Epidermal melanocyte (primary cell): ENCODE measurements around the gene TBC1D9B.

Source experiments
- DNase-seq: peaks from one replicate; pipeline ENCODE4 v3.0.0; 2011; ENCODE audit warnings: low spot score; ENCODE audit not compliant: insufficient read length

TBC1D9B gene

DNA sequence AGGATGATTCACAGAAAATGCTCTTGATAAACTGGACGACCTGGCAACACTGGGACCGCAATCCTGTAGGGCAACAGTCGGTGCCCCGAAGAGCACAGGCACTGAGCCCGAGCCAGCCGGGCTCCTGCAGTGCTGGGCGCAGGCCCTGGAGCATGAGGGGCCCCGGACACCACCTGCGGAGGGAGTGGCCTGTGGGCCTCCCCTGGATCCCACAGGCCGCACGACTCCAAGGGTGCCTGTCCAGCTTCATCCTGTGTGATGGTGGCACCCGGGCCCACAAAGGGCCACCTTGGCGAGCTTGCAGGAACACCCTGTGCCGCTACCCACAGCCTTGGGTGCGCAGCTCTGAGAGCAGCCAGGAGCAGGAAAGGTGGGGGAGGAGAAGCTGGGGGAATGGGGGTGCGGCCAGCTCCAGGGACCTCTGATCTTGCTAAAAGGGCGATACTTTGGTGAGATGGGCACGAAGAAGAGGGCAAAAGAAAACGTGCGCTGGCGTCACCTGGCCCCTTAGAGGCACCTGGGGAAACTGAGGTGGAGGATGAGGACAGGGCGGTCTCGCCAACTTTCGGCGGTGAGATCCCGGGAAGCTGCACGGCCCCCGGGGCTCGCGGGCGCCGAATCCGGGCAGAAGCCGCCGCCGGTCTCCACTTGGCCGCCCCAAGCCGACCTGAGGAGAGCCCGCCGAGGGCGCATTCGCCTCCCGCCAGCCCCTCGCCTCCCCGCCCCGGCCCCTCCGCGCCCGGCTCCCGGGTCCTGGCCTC, 722 bp downstream of the TBC1D9B start:
- no peak for DNase-seq

DNA sequence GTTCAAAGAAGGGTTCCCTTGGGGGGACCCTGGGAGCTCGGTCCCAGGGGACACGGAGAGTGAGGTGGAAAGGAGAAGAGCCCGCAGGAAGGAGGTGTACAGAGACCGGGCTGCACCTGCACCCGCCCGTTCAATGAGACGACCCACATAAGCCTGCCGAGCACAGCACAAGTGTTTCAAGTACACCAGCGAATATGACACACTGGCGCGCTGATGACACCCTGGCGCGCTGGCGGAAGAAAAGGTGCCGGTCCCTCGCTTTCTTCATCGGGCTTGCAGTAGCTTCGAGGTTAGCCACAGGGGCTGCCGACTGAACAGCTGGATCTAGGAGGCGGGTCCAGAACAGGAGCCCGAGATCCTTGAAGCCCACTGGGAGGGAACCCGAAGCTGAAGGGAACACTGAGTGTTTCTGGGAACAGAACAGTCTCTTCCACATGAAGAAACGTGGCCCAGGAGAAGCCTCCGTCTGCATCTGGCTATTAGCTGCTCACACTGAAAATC, 1.4 kb downstream of the TBC1D9B start:
- no peak for DNase-seq

DNA sequence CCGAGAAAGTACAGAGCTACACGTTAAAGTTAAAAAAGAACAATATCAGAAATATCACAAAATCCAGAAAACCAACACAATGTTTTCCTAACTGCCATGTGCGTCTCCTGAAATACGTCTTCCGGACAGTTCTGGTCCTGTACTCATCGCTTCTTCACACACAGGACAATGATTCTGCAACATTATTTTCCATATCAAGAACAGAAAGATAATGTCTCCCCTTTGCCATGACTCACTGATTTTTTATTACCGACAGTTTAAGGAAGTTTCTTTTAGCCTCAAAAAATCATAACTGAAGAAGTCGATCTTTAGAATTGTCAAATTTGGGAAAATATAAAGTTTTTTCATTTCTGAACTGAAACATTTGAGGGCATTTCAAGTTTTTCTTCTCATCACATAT, 2.5 kb downstream of the TBC1D9B start:
- DNase-seq = no peak

DNA sequence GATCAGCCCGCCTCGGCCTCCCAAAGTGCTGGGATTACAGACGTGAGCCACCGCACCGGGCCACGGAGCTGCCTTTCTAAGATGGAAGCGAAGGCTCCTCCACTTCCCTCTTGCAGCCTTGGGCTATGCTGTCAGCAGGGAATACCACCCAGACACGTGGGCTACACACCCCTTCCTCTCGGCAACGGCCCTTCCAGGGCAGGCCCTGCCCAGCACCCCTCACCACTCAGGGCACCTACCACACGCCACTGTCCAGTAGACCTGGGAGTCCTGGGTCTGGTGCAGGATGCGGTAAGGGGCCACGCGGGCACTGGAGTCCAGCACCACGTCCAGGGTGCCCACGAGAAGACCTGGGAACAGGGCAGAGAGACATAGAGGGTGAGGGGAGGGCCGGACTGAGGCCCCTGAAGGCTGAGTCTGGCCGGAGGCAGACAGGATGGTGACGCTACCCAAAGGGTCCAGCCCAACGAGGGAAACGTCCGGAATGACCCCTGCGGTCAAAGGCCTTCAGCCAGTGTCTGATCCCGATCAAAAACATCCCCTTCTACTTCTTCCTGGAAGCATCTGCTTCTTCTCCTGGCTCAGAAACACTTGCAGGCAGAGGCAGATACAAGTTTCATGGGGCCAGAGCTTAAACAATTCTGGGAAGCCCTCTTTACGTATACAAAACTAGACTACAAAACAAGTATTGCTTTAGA, 3.1 kb downstream of the TBC1D9B start:
- no peak for DNase-seq

DNA sequence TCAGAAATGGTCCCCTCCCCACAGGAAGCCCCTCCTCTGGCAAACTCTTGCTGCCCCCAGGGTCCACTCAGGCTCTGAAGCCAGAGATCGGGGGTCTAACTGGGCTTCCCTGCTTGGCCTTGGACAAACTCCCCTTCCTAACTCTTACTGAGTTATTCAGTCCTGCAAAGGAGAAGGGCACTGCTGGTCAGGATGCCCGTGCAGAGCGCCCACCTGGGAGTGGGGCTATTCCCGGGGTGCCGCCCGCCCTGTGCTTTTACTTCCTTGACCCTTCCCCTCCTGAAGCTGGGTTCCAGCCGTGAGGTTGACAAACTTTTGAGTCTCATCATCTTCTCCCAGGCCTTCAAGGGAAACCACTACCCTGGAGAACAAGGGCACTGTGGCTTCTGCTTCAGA, 4.9 kb downstream of the TBC1D9B start:
- no peak for DNase-seq

DNA sequence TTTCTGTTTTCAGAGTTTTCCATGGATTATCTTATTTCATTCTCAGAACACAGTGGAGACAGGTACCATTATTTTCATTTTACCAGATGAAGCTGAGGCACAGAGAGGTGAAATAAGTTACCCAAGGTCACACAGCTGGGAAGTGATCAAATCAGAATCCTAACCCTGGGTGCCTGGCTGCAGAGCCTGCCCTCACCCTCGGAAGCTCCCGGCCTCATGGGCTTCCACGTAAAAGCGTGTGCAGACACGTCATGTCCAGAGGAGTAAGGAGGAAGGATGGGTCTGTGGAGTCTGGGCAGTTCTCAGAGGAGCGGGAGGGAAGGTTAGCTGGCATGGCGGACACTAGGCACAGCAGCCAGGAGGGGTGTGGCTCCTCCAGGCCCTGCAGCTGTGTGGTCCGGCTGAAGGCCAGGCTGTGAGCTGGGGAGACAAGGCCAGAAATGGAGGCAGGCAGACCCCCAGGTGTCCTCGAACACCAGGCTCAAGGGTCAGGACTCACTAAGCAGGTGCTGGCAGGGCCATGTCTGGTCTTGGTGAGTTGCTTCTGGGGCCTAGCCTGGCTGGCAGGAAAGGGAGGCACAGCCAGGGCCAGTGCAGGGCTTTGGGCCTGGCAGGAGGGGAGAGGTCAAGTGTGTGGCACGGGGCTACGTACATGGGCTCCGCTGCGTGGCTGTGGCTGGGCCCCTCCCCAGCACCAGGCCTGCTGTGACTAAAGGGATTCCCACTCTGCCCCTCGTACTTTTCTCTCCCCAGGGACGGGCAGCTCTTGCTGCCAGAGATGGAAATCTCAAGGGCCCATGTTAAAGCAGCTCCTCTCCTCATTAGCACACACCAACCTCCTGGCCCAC, 5.6 kb downstream of the TBC1D9B start:
- DNase-seq = no peak

DNA sequence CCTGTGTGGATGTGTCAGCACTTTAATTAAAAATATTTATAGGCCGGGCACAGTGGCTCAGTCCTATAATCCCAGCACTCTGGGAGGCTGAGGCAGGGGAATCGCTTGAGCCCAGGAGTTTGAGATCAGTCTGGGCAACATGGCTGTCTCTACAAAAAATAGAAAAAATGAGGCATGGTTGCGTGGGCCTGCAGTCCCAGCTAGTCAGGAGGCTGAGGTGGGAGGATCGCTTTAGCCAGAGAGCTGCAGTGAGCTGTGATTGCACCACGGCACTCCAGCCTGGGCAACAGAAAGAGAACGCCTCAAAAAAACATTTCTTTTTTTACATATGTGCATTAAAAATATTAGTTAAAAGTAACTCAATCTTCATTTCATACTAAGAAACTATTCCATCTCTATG, 6.2 kb downstream of the TBC1D9B start:
- no peak for DNase-seq

DNA sequence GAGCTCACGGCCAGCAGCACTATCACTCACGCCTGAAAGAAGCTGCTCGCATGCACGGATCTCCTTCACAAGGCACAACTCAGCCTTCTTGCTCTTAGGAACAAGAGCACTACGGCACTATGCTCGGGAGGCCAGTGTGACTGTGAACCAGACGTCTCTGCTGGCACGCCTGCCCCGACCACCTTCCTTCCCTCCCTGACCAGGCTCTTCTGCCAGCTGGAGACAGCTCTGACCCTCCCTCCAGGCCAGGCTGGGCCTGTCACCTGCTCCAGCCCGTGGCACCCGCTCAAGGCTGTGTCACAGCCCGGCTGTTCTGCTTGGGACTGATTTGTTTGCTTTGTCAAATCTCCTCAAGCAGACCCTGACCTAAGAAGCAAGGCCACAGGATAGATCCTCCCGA, 7.0 kb downstream of the TBC1D9B start:
- no peak for DNase-seq

DNA sequence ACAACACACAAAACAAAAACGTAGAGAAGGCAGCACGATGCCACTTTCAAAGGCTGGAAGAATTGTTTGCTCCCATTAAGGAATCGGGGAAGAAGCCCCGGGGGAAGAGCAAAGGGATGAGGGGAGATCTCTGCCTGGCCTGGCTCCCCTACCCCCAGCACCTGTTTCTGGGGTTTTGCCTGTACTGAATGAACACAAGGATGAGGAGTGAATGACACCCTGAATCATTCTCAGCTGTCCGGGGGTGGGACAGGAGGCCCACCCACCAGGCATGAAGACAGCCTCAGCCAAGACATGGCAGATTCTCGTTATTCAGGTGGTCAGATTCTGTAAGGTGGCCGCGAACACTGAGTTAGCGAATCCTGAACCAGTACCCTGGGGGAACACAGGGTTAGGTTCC, 7.5 kb downstream of the TBC1D9B start:
- DNase-seq = no peak

DNA sequence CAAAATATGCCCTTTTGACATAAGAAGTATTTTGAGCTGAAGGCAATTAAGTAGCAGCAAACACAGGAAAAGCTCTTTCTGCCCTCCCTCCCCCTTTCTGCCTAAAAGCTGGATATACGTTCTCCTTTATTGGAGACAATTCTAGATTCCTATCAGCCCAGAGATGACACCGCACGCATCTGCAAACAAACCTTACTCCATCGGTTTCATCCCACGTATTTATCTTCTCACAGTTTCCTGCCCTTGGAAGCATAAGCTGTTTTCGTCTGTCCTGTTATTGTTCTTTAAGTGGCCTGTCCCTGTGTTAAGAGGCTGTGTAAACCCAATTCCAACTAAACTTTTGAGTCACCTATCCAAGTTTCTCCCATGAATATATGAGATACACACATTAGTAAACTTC, 11.8 kb downstream of the TBC1D9B start:
- no peak for DNase-seq

DNA sequence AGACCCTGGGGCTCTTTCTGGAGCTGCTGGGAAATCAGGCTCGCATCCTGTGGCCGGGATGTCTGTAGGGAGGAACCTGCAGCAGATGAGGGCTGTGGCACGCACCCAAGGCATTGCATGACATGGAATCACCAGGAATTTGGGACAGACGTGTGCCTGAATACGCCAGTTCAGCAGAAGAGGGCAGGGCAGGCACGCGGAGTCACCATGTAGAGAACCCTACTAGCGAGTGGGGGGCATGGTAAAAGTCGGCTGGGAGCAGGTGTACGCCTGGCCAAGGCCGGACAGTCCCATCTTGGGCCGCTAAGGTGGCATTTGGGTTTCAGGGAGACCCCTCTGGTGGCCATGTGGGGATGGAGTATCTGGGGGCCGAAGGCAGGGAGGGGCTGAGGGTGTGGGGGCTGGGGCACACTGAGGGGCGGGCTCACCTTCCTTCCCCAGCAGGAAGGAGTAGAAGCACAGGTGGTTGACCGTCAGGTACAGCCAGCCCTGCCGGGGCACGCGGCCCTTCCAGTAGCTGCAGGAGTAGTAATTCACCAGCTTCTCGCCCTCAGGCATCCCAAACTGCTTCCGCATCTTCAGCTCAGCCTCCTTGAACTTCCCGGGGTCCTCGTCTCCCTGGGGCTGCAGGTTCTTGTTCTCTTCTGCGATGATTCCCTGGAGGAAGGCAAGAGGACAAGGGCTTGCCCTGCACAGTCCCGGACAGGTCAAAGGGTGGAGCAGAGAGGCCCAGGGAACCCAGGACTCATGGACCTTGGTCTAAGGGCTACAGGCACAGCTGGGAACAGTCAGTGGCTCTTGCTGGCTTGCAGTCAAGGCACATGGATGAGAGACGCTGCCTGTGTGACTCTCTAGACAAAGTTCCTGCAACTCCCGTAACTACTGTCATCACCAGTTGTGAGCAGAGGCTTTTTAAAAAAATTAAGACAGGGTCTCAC, 13.5 kb downstream of the TBC1D9B start:
- no peak for DNase-seq

DNA sequence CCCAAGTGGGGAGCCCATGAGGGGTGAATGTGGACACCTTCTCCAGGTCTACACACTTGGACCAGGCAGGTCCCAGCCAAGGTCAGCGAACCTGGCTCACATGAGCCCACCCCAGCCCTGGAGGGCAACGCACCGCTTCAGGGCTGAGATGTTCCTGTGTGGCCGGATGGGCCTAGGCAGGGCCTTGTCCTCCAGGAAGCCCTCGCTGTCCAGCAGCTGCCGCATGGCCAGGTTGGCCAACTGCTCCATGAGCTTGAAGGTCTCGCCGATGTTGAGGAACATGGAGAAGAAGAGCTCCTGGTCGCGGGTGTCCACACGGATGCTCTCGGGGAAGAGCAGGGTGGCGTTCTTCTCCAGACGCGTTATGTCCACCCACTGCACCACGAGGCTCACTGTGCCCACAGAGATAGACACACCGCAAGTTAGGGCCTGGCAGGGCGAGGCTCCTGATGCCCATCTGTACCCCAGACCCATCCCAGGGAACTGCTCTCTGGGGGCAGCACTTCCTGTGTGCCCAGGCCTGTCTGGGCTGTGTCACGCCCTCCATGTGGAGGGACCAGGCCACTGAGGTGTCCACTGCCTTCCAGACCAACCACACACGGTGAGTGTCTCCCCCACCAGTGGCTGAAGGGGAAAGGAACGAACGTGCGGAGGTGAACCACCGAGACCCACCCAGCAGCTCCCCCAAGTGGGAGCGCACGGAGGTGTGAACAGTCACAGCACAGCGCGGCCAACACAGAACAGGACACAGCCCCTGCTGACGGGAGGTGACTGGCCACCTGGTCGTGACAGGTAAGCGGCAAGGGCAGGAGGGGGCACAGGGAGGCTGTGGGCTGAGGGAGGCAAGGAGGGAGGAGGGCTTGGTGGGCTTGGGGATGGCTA, 14.4 kb downstream of the TBC1D9B start:
- no peak for DNase-seq

DNA sequence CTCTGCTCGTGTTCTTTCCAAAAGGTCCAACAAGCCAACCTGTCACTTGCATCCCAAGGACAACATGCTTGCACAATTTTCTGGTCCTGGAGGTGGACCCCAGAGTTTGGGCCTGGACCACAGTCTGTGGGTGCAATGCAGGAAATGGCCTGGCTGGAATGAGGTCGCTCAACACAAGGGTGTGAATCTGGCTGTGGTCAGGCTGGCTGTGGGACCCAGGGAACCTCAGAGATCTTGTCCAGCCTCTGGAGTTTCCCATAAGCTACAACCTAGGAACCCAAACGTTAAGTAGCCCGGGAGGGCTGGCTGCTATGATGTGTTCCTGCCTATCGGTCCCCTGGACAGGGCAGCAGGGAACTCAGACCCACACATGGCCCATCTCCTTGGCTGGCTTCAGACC, 15.4 kb downstream of the TBC1D9B start:
- DNase-seq = no peak

DNA sequence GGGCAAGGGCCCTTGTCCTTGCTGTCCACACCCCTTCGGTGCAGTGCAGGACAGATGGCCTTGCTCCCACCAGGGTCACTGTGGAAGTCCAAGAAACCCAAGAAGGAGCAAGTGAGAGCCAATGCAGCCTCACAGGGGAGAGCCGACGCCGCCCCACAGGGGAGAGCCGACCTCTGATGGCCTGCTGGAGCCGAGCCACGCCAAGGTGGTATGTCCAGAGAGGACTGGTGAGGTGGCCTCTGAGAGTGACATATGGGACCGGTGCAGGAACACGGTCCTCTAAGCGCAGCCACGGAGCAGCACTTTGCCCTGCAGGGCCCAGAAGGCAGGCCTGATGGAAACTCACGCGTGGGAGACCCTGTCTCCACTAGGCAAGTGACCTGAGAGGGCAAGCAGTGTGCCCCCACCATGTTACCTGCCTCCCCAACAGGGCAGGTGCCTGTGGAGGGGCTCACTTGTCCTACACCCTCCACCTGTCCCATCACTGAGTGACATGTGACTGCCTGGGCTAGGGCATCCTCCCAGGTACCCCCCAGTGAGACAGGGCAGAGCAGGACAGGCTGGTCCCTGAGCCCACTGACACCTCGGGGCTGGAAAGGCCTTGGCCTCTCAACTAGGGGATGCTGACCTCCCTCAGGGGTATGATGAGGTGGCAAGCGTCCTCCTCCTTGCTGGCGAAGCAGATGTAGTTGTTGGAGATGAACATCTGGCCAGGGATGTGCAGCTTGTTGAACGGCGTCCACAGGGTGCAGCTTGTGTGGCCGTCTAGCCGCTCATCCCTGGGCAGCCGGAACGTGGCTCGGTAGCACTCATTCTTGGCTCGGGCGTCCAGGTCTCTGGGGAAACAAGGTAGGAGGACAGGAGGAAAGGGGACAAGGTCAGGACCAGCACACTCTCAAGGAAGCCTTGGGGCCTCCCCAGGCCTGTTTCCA, 16.7 kb downstream of the TBC1D9B start:
- no peak for DNase-seq

DNA sequence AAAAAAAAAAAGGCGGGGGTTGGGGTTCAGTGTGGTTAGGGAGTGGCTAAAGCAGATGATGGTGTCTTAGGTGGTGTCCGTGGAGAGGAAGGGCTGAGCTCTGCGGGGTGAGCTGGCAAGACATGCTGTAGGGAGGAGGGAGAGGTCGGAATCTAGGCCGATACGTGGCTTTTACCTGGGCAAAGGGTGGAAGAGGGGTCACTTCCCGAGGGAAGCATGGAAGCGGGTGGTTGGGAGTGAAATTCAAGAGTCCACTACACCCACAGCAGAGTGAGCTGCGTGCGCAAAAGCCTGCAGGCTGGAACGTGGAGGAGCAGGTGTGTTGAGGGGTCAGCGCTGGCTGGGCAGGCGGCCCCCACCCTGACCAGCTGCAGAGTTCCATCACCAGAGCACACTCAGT, 17.8 kb downstream of the TBC1D9B start:
- DNase-seq = no peak

DNA sequence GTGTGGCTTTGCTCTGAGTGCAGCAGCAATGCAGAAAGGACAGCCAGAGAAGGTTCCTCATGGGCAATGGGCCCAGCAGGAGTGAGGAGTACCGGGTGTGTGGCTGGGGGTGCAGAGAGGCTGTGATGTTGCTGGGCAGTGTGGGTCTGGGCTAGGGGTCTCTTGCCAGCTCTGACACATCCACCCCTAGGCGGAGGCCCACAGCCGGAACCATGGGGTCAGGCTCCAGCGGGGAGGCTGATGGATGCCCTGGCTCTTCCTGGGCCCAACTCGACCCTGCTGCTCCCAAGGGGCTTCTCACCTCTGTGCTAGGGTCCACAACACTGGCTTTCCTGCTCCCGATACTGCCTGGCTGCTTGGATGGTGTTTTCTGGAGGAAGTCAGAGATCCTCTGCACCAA, 19.9 kb downstream of the TBC1D9B start:
- no peak for DNase-seq

DNA sequence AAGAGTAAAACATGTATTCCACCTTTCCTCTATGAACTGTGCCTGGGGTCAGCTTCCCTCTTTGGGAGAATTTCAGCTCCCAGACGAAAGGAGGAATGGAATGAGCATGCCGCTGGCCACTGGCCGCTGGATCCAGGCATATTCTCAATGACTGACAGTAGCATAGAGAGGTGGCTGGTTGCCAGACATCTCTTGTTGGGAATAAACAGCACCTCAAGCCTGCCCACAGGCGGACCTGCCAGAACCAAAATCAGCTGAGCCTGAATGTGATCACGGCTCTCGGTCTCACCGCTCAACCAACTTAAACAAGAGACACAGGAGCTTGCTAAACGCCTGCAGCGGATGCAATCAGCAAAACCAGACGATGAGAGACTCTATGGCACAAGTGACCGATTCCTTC, 20.6 kb downstream of the TBC1D9B start:
- no peak for DNase-seq

DNA sequence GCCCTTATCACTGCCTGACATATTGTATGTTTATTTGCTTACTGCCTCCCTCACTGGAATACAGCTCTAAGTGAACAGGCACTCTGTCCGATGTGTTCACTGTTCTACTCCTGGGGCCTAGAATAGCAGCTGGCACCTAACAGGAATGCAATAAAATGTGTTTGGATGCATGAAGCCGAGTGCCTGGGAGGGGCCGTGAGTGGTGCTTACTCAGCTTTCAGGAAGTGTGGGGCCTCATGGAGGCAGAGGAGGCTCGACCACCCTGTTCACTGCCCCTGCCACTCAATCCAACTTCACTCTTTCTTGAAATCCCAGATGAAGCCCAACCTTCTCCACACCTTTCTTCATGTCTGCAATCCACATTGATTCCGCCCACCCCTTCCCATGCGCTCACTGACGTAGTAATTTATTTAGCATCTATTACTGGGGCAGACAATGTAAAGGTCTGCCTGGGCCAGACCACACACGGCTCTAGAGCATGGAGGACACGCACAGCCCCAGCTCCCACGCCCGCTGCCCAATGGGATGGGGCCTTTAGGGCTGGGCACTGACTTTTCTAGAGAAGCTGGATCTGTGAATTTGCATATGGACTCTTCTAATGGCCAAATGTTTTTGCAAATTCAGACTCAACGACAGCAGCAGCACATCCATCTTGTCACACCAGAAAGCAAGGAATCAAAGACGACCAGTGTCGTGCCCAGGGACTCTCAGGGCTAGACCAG, 21.3 kb downstream of the TBC1D9B start:
- no peak for DNase-seq
